ENCODE results near the gene DLGAP1.

- TF ChIP-seq POLR2AphosphoS5 (IDR thresholded peaks at IDR 0.05; ENCODE audit: low read depth), result no peak
- TF ChIP-seq CTCF (conservative IDR thresholded peaks at IDR 0.05; ENCODE audit: low read depth in 2 of 2), result no peak
- no peak for TF ChIP-seq REST (IDR thresholded peaks at IDR 0.05; ENCODE audit: unreplicated experiment)
- no peak for TF ChIP-seq EZH2 (IDR thresholded peaks at IDR 0.05; ENCODE audit: low read depth, unreplicated experiment)
- TF ChIP-seq EZH2phosphoT487 (IDR thresholded peaks at IDR 0.05; ENCODE audit: unreplicated experiment), result no peak
- no peak for TF ChIP-seq JUNB (IDR thresholded peaks at IDR 0.05; ENCODE audit: unreplicated experiment)
- TF ChIP-seq ETS1 (IDR thresholded peaks at IDR 0.05), result no peak
- no peak for TF ChIP-seq NANOG (IDR thresholded peaks at IDR 0.05; ENCODE audit: borderline replicate concordance)
- no peak for TF ChIP-seq CREB1 (CRISPR knock-in tag; IDR thresholded peaks at IDR 0.05; ENCODE audit: low read depth)
Measured at GRCh38 chr18:3827236-3827845, 627.8 kb downstream of the DLGAP1 start.

All from GM23338 (cell line).